ENCODE measurements around the gene C12orf75. TPM values are rescaled to one million over a fixed set of nuclear protein-coding genes. Genes with fewer than 3 reads are reported as not detected.

Gene C12orf75
- total and polyA plus RNA-seq, 10 donors: 12.7 to 33.4 (median 17.8) TPM

DNA sequence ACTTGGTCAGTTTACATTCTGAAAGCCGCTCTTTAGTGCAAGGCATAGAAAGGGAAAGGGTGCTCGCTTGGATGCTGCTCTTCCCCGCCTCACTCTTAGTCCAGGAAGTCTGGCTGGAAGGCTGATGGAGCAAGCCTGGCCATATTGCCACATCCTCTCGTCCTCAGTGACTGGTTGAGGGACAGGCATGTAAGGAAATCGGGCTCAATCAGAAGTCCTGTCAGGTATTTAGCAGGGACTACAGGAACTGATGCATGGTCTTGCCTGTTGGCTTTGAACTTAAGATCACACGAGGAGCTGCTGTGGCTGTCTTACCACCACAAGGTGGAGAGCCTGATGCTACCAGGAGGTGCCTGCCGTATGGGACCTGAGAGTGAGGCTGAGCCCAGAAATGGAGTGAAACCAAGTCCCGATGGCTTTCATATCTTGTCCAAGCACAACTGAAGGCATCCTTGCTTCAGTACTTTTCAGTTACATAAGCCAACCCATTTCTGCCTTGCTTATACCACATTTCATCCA lies 10.7 kb upstream of the C12orf75 start:
- Histone ChIP-seq H3K27me3 (replicated peaks in 1 of 7) (no peaks in the 10 kb centered on the region), H3K36me3 (no peaks in the 10 kb centered on the region), H3K4me1 (no peaks in the 10 kb centered on the region), H3K4me3 (no peak overlapping the region), H3K9me3 (peaks cover 0 to 2% (median under 1%) of the 10 kb centered on the region in 8 donors), H3K27ac (no peak overlapping the region)
- no peak for DNase-seq
- TF ChIP-seq, protein P1, sequence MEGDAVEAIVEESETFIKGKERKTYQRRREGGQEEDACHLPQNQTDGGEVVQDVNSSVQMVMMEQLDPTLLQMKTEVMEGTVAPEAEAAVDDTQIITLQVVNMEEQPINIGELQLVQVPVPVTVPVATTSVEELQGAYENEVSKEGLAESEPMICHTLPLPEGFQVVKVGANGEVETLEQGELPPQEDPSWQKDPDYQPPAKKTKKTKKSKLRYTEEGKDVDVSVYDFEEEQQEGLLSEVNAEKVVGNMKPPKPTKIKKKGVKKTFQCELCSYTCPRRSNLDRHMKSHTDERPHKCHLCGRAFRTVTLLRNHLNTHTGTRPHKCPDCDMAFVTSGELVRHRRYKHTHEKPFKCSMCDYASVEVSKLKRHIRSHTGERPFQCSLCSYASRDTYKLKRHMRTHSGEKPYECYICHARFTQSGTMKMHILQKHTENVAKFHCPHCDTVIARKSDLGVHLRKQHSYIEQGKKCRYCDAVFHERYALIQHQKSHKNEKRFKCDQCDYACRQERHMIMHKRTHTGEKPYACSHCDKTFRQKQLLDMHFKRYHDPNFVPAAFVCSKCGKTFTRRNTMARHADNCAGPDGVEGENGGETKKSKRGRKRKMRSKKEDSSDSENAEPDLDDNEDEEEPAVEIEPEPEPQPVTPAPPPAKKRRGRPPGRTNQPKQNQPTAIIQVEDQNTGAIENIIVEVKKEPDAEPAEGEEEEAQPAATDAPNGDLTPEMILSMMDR (IDR thresholded peaks at IDR 0.05 in 8 of 11, conservative IDR thresholded peaks at IDR 0.05 in 3 of 11): no peak
- TF ChIP-seq POLR2A (IDR thresholded peaks at IDR 0.05) (no peak), POLR2AphosphoS5 (IDR thresholded peaks at IDR 0.05) (no peak)
- intact Hi-C loops (cut with DNase I; ENCODE audit: low total_unique reads): no loop called here
- WGBS, 5 donors: 70 to 82% (median 73%) methylated on average over 8 of the region's 8 CpGs

DNA sequence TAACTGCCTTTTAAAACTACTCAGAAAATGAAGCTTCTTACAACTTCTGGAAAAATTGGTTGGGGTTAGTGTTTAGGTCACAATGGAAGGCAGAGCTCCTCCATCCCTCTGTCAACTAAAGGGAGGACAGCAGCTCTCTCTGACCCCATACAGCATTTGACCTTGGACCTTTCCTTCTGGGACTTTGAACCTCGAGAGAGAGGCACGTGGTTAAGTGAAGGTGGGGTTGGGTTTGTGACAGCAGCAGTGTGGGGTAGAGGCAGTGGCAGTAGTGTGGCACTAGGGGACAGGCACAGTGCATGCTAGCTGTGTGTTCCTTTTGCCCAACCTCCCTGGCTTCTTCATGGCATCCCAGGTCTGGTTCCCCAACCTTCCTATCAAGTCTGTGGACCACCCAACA lies 9.4 kb upstream of the C12orf75 start:
- Histone ChIP-seq H3K9me3 (no peaks in the 10 kb centered on the region), H3K4me3 (no peak overlapping the region), H3K27ac (no peak overlapping the region), H3K4me1 (no peaks in the 10 kb centered on the region), H3K36me3 (no peaks in the 10 kb centered on the region), H3K27me3 (replicated peaks in 1 of 7) (no peaks in the 10 kb centered on the region)
- TF ChIP-seq, protein P1 (IDR thresholded peaks at IDR 0.05 in 8 of 11, conservative IDR thresholded peaks at IDR 0.05 in 3 of 11): no peak
- TF ChIP-seq POLR2AphosphoS5 (IDR thresholded peaks at IDR 0.05): no peak
- no peak for TF ChIP-seq POLR2A (IDR thresholded peaks at IDR 0.05)
- WGBS, 5 donors: 16 to 39% (median 31%) methylated on average over 2 of the region's 2 CpGs
- no peak for DNase-seq
- intact Hi-C loops (cut with DNase I; ENCODE audit: low total_unique reads): no loop called here

- TF ChIP-seq POLR2AphosphoS5 (IDR thresholded peaks at IDR 0.05) (no peak), POLR2A (IDR thresholded peaks at IDR 0.05) (no peak)
- TF ChIP-seq, protein P1 (IDR thresholded peaks at IDR 0.05 in 8 of 11, conservative IDR thresholded peaks at IDR 0.05 in 3 of 11): no peak
- intact Hi-C loops (cut with DNase I; ENCODE audit: low total_unique reads): no loop called here
- Histone ChIP-seq H3K36me3 (no peaks in the 10 kb centered on the region), H3K4me3 (no peak overlapping the region), H3K4me1 (peaks cover 0 to 7% (median 1%) of the 10 kb centered on the region in 6 donors), H3K27me3 (replicated peaks in 1 of 7) (no peaks in the 10 kb centered on the region), H3K27ac (no peak overlapping the region), H3K9me3 (no peaks in the 10 kb centered on the region)
- 86 to 98% (median 91%) methylated on average over 4 of the region's 4 CpGs for WGBS, 5 donors
- DNase-seq: no peak
Observed at GRCh38 chr12:105322070-105322469, 8.4 kb upstream of the C12orf75 start.

- Histone ChIP-seq H3K27me3 (replicated peaks in 1 of 7) (no peaks in the 10 kb centered on the region), H3K36me3 (no peaks in the 10 kb centered on the region), H3K4me1 (peaks cover 0 to 33% (median 6%) of the 10 kb centered on the region in 6 donors), H3K27ac (no peak overlapping the region), H3K4me3 (no peak overlapping the region), H3K9me3 (no peaks in the 10 kb centered on the region)
- no peak for DNase-seq
- whole genome bisulfite sequencing, 5 donors: 89 to 100% (median 97%) methylated on average over 2 of the region's 2 CpGs
- intact Hi-C loops (cut with DNase I; ENCODE audit: low total_unique reads): no loop called here
- TF ChIP-seq POLR2AphosphoS5 (IDR thresholded peaks at IDR 0.05) (no peak), POLR2A (IDR thresholded peaks at IDR 0.05) (no peak)
- TF ChIP-seq, protein P1 (IDR thresholded peaks at IDR 0.05 in 8 of 11, conservative IDR thresholded peaks at IDR 0.05 in 3 of 11): no peak
Observed at GRCh38 chr12:105324704-105325103, 5.8 kb upstream of the C12orf75 start.
